Stimulated activated CD4-positive, alpha-beta T cell treated with anti-CD3 and anti-CD28 coated beads, Interleukin-15, amount 100 ng/mL, for 1 hour (primary cell): ENCODE measurements around the gene ILF2.
A peak's percentile ranks its signal among the peaks of the same experiment; 100 is the strongest.
"Not testable (repeated sequence)": the region's sequence is repeated elsewhere in the genome, so short reads cannot be mapped to it uniquely, and the experiment has no call there.

Experiments
- DNase-seq, 2 donors: peaks; one replicate each; pipeline ENCODE4 v3.0.0-alpha.2; 2020; ENCODE audit warnings: low read depth in 1 of 2, low spot score in 1 of 2

The ILF2 gene

DNA sequence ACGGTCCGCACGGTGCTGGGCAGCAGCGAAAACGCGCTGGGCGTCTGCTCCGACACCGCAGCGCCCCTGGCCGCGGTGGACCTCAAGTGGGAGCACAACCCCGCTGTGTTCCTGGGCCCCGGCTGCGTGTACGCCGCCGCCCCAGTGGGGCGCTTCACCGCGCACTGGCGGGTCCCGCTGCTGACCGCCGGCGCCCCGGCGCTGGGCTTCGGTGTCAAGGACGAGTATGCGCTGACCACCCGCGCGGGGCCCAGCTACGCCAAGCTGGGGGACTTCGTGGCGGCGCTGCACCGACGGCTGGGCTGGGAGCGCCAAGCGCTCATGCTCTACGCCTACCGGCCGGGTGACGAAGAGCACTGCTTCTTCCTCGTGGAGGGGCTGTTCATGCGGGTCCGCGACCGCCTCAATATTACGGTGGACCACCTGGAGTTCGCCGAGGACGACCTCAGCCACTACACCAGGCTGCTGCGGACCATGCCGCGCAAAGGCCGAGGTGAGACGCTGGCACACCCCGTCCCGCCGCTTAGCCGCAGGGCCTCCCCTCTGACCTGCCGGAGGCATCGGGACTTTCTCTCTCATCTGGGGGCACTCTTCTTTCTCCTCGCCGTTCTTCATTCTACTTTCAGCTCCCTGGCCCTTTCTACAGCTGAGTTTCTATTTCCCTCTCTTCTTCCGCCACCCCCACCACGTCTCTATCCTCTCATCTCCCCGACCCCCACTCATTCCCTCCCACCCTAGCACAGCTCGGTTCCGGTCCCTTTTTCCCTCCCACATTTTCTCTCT, 8.7 kb upstream of the ILF2 start:
- DNase-seq = no peak

DNA sequence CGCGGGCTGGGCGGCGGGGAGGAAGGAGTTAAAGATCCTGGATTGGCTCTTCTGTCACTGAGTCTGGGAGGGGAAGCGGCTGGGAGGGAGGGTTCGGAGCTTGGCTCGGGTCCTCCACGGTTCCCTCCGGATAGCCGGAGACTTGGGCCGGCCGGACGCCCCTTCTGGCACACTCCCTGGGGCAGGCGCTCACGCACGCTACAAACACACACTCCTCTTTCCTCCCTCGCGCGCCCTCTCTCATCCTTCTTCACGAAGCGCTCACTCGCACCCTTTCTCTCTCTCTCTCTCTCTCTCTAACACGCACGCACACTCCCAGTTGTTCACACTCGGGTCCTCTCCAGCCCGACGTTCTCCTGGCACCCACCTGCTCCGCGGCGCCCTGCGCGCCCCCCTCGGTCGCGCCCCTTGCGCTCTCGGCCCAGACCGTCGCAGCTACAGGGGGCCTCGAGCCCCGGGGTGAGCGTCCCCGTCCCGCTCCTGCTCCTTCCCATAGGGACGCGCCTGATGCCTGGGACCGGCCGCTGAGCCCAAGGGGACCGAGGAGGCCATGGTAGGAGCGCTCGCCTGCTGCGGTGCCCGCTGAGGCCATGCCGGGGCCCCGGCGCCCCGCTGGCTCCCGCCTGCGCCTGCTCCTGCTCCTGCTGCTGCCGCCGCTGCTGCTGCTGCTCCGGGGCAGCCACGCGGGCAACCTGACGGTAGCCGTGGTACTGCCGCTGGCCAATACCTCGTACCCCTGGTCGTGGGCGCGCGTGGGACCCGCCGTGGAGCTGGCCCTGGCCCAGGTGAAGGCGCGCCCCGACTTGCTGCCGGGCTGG, 7.9 kb upstream of the ILF2 start, which contains the start of gene NPR1:
NPR1 (plus strand) TSS at position 170 of the 818 bp plus-strand sequence; CDS start at position 591, 421 bp downstream.
- DNase-seq = no peak

DNA sequence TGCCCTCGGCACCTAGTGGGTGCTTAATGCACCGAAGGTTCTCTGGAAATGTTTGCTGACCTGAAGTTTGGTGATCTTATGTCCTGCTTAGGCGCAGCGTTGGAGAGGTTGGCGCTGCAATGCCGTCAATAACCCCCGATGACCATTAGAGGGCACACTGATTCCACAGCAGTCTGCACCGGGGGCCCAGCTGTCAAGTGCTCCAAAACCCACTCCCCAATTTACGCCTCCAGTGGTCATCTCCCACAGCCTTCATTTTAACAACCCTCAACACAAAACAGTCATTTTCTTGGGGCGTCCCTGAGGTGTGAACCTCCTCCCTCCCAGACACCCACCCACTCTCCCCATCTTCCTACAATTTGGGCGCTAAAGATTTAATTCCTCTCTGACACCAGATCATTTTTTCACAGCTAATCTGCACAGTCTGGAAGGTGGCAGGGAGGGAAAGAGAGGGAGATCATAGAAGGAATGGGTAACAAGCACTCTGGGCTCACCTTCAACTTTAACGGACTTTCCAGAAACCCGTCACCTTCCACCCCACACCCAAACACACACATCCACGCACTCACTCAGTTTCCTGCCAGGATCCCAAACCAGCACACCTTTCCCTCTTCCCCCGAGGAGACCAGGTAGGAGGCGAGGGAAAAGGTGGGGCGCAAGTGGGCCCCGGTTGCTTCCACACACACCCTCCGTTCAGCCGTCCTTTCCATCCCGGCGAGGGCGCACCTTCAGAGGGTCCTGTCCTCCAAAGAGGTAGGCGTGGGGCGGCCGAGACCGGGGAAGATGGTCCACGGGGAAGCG, 7.1 kb upstream of the ILF2 start:
- DNase-seq = peak in 1 of 2 donors; percentile 13

DNA sequence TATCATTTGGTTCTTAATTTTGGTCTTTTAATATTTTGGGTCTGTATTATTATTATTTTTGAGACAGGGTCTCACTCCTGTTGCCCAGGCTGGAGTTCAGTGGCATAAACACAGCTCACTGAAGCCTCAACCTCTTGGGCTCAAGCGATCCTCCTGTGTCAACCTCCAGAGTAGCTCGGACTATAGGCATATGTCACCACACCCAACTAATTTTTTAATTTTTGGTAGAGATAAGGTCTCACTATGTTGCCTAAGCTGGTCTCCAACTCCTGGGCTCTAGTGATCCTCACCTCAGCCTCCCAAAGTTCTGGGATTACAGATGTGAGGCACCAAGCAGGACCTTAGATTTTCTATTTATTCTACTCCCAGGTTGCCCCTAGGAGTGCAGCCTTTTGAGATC, 2.7 kb upstream of the ILF2 start:
- no peak for DNase-seq

DNA sequence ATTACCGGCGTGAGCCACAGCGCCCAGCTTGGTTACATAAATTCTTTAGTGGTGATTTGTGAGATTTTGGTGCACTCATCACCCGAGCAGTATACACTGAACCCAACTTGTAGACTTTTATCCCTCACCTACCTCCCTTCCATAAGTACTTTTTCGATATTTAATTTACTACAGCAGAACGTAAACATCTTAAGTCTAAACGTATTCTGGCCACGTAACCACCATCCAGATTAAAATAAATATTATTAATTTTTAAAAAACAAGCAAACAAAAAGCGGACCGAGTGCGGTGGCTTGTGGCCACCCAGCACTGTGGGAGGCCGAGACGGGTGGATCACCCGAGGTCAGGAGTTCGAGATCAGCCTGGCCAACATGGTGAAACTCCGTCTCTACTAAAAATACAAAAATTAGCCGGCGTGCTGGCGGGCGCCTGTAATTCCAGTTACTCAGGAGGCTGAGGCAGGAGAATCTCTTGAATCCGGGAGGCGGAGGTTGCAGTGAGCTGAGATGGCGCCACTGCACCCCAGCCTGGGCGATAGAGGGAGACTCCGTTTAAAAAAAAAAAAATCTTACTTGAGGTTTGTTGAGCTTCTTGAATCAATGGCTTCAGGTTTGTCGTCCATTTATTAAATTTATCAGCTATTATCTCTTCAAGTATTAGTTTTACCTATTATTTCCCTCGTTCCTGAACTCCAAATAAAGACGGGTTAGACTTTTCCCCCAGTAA, 998 bp upstream of the ILF2 start:
- DNase-seq = peak in 1 of 2 donors; percentile 37

DNA sequence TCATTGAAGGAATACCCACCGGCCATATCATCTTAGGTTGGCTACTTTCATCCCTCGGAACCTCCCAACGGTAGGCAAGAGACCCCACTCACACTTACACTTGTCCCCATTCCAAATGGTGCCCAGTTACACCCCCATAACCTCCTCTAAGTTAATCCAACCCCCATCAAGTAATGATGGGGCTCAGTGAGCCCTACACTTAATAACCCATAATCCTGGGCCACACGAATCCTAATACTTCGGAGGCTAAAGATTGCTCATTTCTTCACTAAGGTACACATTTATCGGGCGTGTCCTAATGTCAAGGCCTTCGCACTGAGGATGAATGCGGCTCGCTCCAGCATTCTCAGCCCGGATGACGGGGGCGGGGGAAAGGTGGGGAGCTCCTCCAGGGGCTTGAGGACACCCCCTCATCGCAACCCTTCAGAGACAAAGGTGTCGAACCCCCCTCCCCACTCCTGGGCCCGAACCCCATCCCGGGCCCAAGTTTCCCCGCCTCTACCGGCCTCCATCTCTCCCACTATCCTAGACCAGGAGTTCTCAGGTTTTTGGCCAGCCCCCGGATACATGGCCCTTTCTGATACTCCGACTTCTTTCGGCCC, 435 bp downstream of the ILF2 start:
- no peak for DNase-seq

DNA sequence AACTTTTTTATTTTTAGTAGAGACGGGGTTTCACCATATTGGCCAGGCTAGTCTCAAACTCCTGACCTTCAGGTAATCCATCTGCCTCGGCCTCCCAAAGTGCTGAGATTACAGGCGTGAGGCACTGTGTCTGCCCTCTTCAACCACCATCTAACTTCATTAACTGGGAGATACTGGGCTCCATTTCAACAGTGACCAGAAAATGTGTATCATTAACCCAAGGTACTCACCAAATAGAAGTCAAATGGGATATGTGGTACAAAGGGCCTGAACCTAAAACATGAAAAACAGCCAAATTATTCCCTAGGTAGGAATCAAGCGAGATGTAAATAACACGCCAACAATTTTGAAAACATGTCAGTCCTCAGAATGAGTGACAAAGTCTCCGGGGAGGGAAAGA, 1.2 kb downstream of the ILF2 start:
- DNase-seq = no peak

DNA sequence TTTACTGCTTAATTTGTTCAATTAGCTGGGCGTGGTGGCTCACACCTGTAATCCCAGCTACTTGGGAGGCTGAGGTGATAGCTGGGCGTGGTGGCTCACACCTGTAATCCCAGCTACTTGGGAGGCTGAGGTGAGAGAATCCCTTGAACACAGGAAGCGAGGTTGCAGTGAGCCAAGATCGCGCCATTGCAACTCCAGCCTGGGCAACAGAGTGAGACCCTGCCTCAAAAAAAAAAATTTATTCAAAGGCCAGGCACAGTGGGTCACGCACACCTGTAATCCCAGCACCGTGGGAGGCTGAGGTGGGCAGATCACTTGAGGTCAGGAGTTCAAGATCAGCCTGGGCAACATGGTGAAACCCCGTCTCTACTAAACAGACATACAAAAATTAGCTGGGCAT, 2.1 kb downstream of the ILF2 start:
- DNase-seq = not testable (repeated sequence)

DNA sequence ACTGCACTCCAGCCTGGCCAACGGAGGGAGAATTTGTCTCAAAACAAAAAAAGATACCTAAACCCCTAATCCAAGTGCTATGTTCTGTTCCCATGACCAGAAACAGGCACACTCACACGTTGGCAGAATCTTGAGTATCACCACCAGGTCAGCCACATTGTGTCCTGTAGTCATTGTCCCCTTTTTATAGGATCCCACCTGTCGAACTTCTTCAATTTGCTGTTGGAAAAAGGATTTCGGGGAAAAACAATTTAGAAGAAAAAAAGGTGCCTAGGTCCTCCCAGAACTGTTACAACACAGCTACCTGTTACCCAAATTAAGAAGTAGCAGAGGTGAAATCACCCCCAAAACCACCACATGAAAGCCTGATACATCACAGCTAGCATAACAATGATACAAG, 3.4 kb downstream of the ILF2 start:
- no peak for DNase-seq

DNA sequence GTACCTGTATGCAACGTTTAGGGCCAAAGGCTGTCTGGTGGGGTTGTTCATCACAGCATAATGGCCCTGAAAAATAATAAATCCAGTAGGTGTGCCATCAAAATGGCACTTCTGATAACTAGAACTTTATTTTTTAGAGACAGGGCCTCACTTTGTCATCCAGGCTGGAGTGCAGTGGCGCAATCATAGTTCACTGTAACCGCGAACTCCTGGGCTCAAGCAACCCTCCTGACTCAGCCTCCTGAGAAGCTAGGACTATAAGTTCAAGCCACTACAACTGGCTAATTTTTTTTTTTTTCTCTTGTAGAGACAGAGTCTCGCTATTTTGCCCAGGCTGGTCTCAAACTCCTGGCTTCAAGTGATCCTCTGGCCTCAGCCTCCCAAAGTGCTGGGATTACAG, 7.6 kb downstream of the ILF2 start:
- DNase-seq = no peak

DNA sequence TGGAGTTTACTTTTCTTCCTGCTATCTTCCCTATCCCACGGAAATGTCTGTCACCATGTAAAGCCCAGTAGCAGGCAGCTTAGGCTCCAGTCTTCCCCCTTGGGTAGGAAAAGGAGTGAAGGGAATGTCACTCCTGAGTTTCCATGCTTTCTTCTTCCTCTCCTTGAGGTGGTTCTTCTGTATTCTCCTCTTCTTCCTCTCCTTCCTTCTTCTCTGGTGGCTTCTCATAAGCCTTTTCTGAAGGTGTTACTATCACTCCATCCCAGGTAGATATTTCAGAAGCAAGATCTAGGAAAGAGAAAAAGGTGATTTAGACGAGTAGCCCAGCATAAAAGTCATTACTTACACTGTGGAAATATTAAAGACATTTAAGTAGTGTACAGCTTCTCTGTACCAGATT, 8.5 kb downstream of the ILF2 start:
- no peak for DNase-seq

DNA sequence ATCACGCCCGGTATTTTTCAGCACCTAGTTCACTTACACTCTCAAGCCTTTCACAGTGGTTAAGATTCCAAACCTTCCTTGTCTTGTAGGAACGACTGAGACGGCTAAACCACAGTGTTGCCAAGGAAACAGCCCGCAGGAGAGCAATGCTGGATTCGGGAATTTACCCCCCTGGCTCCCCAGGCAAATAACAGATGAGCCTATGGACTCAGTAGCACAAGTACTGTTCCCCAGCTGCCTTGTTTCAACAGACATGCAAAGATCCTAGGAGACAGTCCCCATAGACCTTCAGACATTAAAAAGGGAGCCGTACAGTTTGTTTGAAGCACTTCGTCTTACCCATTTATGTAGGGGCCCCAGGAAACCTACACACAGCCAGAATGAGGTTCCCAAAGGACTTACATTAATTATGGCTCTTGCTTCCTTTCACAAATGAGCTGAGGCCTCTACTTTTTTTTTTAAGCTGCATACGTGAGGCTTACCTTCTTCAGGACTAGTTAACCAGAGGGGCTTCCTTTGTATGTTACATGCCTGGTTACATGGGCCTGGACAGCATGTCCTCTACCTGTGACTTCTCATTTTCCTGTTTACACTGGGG, 9.6 kb downstream of the ILF2 start:
- no peak for DNase-seq

DNA sequence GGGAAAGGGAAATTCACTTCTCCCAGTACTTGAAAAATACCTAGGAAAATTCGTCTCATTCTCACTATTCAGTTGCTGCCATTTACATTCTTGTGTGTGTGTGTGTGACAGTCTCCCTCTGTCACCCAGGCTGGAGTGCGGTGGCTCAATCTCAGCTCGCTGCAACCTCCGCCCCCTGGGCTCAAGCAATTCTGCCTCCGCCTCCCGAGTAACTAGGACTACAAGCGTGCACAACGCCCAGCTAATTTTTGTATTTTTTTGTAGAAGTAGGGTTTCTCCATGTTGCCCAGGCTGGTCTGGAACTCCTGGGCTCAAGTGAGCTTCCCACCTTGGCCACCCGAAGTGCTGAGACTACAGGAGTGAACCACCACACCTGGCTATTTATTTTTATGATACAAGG, 11.1 kb downstream of the ILF2 start:
- DNase-seq = no peak

DNA sequence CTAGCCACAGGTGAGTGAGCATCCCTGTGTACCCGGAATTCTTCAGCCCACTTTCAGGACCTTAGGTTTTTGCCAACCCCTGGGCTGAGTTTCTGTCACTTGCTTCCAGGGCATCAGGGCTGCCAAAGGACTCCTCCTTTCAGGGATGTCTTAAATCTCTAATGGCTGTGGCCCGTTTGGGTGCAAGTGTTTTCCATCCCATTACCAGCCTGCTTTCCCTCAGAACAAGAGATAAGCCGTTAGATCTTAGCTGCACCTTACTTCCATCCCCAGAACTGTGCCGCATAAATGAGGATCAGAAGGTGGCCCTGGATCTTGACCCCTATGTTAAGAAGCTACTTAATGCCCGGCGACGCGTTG, 11.6 kb downstream of the ILF2 start:
- no peak for DNase-seq

DNA sequence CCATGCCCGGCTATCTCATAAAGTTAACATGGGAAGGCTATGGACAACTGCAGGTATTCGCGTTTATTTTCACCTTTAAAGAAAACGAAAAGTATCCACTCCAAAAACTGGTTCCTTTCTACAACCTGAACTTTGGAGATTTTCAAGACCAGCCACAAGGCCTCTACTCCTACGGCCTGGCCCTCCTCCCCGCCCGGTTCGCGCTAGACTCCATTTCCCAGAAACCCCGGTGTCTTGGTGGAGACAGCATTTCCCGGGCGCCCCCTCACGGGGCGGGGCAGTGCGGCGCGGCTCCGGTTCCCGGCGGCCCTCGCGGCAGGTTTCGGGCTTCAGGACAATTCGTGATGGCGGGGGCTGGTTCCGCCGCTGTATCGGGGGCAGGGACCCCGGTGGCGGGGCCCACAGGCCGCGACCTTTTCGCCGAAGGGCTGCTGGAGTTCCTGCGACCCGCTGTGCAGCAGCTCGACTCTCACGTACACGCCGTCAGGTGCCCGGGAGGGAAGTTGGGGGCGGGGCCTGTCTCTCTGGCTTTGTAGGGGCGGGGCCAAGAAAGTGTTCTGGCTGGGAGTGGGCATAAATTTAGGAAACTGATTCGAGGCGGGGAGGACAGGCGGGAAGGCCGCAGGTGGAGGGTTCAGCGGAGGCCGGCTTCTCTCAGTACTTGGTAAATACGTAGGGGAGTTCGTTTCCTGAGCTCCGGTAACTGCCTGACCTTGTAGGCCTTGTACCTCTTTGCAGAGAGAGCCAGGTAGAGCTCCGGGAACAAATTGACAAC, 12.2 kb downstream of the ILF2 start, which contains the start of gene SNAPIN:
SNAPIN (plus strand) TSS at position 304 of the 775 bp plus-strand sequence; CDS start at position 345, 41 bp downstream.
- DNase-seq = peak; percentile 74 to 84

DNA sequence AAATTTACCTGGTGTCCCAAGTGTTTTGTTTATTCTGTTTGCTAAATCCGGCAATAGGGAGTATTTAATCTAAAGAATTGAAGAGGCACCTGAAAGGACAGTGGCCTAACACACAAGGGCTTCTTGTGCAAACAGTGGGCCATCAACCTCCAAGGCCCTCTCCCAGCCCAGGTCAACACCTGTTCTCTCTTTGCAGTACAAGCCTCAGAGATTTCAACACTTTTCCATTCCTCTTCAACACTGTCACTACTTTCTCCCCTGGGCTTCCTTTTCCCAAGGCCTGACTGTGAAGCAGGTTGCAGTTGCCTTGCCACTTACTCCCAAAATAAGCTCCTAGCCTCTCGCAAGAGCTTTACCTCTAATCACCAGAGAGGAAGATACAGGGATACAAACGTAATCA, 15.5 kb downstream of the ILF2 start:
- no peak for DNase-seq

DNA sequence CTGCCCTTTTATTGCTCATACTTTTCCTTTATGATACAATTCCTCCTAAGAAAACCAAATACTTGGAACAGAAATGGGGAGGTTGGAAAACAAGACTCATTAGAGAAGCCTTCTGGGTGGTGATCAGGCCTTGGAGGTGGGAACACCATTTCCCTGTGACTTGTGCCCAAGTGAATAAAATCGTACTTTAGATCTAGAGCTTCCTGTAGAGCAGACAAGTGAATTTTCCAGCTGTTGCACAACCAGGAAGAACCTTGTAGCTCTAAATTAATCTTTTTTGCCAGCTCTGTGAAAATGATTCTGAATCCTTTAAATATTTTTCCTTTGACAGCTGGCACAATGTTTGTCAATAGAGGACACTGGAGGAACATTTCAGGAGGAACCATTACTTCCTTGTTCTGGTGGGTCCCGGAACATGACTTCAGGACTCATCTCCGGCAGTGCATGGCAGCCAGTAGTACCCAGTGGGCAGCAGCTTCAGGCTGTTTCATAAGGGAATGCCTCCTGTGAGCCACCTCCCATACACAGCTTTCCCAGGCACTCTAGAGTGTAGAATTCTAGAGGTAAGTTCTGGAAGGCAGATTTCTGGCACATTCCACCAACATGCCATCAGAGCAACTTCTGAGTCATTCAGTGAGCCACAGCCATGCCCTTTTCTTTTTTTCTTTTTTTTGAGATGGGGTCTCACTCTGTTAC, 17.8 kb downstream of the ILF2 start:
- DNase-seq = no peak

DNA sequence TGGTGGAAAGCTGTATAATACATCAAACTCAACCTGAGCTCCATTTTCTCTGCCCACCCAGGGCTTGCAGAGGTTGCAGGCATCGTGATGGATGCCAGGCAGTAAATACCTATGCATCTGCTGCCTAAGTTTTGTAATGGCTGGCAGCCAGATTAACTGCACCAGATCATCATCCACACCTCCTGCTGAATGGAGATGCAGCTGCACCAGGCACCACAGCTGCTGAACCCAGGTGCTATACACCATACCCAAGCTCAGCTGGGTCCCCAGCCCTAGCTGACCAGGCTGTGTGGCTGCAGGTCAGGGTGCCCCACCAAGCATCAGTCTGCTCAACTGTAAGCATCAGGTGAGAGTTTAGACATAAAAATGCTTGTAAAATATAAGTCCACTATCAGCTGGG, 19.0 kb downstream of the ILF2 start:
- no peak for DNase-seq

DNA sequence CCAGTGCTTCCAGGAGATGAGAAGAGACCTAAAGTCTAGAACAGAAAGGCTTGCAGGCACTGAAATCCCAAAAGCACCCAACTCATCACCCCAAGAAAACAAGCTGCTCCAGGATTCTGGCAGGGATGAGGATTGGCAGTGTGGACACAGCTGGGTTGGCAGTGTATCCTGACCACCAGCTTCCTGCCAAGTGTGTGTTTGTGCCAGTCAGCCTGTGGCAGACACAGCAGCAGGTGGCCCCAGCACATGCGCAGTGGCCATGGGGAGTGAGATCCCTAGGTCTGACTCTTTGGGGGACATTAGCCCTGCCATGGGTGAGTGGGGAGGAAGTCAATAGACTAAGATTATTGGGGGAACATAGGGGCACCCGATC, 20.9 kb downstream of the ILF2 start:
- no peak for DNase-seq
